Dermis blood vessel endothelial cell (primary cell): ENCODE measurements around the gene TSEN54. TPM values are rescaled to one million over a fixed set of nuclear protein-coding genes. Genes with fewer than 3 reads are reported as not detected.
"Not testable (repeated sequence)": the region's sequence is repeated elsewhere in the genome, so short reads cannot be mapped to it uniquely, and the experiment has no call there.

Source experiments
- DNase-seq: peaks from one replicate; pipeline ENCODE4 v3.0.0; 2010
- total RNA-seq: library from RNA; depleted of rRNA; stranded (reverse); fragments of >200 nt; gene quantifications from 2 replicates; pipeline ENCODE4 v1.2.3, GENCODE V29; 2014

The TSEN54 gene
- total RNA-seq, 1 donor from 2014 or later = 14.5 TPM

DNA sequence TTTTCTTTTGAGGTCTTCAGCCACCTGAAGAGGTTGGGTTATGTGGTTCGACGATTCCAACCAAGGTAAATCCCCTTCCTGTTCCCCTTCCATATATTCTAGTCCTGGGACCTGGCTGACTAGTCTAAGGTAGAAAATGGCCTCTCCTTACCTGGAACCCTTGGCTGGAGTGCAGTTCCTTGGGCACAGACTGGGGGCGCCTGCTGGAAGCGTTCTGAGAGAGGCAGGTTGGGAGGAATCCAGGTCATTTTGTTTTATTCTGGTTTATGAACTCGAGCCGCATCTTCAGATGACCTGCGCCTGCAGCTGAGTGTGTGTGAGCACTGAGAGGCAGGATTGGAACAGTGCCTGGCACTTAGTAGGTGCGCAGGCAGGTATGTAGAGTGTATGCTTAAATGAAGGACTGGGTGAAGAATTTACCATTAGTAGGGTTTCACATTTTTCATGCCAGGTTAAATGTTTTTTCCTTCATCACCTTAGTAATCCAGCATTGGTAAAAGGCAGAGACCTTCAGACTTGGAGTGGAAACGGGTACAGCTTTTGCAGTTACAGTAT, 2.7 kb downstream of the TSEN54 start:
- DNase-seq = no peak

DNA sequence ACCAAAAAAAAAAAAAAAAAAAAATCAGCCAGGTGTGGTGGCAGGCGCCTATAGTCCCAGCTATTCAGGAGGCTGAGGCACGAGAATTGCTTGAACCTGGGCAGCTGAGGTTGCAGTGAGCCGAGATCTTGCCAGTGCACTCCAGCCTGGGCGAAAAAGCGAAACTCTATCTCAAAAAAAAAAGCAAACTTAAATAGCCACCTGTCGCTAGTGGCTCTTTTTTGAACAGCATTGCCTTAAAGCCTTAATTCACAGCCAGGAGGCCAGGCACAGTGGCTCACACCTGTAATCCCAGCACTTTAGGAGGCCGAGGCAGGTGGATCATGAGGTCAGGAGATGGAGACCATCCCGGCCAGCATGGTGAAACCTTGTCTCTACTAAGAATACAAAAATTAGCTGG, 4.1 kb downstream of the TSEN54 start:
- not testable (repeated sequence) for DNase-seq

DNA sequence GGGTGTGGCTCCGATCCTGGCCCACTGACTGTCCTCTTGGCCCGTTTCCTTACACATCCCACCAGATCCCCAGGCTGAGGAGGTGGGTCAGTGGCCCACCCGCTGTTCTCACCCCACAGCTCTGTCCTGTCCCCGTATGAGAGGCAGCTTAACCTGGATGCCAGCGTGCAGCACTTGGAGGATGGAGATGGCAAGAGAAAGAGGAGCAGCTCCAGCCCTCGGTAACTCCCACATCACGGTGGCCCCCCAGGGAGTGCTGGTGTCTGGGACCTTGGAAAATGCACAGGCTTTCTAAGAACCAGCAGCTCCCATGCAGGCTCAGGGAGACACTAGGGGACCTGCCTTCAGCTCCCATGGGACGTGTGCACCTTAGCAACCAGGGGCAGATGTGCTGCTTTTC, 5.0 kb downstream of the TSEN54 start:
- DNase-seq = no peak

DNA sequence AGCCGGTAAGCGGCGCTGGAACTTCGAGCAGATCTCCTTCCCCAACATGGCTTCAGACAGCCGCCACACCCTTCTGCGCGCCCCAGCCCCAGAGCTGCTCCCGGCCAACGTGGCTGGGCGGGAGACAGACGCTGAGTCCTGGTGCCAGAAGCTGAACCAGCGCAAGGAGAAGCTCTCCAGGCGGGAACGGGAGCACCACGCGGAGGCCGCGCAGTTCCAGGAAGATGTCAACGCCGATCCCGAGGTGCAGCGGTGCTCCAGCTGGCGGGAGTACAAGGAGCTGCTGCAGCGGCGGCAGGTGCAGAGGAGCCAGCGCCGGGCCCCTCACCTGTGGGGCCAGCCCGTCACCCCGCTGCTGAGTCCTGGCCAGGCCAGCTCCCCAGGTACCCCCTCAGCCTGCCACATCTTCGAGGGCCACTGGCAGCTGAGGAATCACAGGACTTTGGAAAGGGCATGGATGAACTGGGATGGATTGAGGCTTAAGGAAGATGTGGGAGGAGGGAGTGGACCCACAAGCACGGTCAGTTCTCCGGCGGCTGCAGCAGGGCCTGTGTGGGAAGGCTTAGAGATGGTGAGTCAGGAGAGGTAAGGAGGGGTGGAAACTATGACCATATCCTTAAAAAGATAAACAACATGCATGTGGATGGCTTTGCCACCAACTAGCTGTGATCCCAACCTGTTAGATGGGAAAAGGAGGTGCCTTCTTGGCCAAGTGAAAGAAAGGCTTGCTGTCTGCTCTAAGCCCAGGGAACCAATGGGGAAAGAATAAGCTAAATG, 5.8 kb downstream of the TSEN54 start:
- DNase-seq = no peak

DNA sequence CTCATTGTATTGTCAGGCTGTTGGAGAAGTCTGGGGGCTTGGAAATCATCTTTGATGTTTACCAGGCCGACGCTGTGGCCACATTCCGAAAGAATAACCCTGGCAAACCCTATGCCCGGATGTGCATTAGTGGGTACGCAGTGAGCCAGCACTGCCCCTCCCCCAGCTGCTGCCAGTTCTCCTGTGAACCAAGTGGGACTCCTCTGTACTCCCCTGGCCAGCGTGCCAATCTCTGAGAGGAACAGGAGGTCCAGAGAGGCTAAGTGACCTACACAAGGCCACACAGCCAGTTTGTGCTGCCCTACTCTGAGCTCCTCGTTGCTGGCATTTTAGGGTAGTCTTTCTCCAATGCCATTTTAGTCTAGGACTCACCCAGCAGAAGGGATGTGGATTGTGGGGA, 7.3 kb downstream of the TSEN54 start:
- no peak for DNase-seq

DNA sequence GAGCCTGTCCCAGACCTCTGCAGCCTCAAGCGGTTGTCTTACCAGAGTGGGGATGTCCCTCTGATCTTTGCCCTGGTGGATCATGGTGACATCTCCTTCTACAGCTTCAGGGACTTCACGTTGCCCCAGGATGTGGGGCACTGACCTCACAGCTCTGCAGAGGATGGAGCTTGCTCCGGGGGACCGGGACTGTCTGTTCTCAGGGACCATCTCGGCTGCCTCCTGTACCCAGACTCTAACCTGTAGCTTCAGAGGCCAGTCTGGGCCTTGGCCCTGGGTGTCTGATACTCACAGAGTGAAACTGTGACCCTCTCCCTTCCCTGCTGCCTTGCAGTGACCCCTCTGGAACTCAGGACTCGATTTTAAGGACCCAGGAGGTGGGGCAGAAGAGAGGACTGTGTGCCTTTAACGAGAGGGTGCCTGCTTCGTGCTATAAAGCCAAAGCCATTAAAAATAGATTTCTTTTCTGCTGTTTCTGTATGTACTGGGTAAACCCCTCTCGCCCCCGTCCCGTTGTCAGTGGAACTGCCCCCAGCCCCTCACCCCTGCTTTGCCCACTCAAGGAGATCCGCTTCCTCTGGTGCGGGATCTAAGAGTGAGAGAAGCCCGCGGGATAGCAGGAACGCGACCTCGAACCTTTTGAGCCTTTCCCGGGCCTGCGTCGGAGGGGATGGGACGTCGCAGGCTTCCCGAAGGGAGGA, 8.1 kb downstream of the TSEN54 start:
- DNase-seq = no peak

DNA sequence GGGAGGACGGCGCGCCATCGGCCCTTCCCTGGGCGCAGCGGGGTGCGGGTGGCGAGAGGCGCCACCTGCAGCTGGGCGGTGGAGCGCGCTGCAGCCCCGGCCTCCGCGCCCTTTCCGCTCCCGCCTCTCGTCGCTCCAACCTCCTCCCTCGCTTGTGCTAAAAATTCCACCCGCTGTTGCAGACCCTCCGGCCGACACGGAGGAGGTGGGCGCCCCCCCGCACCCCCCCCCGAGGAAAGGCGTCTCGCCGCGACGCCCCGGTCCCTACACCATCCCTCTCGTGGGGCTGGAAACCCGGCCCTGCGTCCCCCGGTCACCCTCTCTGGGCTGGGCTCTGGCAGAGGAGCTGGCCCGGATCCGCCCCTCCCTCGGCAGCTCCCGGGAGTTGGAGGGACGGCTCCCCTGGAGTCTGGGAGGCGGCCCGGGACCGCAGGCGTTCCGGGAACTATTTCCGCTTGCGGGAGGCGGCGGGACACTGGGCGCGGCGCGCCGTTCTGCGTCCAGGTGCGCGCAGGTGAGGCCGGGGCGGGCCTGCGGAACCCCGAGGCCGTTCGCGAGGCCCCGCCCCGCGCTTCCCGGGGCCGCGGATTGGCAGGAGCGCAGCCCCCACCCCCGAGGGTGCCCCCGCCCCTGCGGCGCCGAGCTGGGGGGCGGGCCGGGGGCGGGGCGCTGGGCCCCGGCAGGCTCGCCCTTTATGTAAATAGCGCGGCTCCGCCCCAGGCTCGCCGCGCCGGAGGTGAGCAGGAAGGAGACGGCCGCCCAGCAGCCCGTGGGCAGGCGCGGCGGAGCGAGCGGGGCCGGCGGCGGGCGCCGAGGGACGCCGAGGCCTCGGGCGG, 8.9 kb downstream of the TSEN54 start, which contains the start of gene LLGL2:
LLGL2 (plus strand) TSS at position 728 of the 836 bp plus-strand sequence. CDS start 17,730 bp downstream, outside the sequence.
- DNase-seq = peak; percentile 50

DNA sequence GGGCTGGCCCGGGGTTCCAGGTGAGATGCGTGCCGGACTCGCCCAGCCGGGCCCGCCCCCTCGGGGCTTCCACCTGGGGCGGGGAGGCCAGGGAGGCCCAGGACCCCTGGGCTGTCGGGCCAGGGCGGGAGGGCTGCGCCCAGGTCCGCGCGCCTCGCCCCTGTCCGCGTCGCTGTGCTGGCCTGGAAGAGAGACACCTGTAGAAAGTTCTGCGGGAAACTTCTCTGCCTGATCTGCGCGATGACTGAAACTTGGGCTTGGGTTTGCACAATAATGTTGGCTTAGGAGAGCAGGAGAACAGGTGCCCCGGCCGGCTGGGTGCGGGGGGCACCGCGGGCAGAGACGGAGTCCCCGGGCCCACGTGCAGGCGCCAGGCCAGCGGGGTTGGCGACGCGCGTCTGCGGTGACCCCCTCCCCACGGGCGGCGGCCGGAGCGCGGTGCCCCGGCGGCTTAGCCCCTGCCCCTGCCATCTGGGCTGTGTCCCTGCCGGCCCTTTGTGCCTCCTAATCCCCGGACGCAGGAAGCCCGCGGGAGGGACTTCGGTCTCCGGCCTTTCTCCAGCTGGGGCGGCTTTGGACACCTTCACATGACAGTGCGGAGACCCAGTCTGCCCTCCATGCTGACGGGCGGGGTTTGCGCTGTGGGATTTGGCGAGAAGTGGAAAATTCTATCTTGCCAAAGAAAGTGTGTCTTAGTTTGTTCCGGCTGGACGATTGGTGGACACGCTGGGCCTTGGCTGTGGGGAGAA, 9.7 kb downstream of the TSEN54 start:
- DNase-seq = no peak

DNA sequence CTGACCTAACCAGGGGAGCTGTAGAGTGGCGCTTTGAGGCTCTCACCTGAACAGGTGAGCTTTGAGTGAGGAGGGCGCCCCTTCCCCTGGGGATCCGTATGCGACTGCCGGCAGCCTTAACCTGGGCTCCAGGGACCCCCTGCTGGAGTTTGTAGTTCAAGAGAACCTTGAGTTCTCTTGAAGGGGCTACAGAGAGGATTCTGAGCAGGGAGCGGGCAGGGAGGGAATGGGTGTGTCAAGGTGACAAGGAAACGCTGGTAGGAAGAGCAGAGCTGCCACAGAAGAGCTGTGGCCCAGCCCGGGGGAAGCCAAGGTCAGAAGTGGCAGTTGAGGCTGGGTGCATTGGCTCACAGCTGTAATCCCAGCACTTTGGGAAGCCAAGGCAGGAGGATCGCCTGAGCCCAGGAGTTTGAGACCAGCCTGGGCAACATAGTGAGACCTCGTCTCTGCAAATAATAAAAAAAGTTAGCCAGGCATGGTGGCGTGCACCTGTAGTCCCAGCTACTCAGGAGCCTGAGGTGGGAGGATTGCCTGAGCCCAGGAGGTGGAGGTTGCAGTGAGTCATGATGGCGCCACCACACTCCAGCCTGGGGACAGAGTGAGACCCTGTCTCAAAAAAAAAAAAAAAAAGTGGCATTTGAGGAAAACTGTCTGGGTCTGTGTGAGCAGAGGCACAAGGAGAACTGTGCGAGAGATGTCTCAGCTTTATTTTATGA, 10.4 kb downstream of the TSEN54 start:
- DNase-seq = no peak

DNA sequence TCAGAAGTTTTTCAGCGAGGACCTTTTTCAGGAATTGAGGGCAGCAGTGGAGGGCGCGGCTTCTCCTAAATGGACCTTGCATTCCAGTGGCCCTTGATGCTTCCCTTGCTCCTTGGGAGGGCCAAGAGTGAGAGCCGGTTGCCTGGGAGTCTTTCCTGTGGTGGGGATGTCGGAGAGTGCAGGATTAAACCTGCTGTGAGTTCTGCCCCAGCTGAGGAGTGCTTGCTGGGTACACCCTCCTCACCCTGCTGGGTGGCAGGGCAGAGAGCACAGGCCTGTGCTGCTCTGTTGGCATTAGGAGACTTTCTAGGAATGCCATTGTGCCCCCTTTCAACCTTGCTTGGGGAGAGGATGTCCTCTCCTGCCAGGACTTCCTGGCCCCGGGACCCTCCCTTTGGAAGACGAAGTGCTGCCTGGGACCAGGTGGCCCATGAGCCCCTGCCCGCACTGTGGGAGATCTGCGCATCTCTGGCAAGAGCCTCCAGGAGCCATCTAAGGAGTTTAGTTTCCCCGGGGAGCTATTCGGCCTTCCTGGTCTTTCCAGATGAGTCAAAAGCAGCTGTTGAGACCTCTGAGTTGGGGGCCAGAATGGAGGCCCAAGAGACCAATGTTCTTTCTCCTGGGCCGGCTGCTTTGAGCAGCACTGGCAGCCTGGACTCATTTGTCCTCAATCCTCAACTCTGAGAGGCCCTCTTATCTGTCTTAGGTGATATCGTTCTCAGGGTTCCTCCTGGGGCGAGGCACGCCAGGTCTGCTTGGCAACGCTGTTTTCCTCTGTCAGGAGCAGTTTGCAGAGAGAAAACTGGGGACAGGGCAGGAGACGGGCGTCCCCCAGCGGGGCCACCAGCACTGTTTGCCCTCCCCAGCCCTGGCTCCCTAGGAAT, 14.8 kb downstream of the TSEN54 start:
- no peak for DNase-seq

DNA sequence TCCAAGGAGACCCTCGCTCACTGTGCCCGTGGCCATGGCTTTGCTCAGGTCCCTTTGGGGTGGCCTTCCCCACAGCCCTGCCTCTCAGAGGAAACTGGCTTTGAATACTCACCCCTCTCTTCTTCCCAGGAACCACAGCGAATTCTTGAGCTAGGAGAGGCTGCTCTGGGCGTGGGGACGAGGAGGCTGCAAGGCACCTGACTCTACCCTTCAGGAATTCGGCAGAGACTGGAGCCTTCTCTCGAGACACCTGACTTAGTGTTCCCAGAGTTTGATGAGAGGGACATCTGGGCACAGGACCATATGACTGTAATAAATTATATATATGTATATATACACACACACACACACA, 15.4 kb downstream of the TSEN54 start:
- DNase-seq = no peak

DNA sequence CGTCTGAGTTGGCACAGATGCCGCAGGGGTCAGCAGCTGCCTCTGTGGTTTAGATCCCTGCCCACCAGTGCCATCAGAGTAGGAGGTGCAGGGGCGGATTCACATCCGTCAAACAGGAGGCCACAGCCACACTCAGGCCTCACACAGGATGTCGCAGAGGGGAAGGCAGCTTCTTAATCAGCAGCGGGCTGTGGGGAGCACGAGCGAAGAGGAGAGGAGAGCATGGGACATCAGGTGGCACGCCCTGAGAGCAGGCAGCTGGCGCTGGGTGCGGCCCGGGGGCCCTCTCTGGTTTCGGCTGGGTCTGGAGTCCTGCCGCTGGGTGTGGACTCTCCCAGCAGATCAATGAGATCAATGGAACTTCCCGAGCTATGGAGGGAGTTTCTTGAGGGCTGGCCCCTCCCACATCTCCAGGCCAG, 18.8 kb downstream of the TSEN54 start:
- no peak for DNase-seq

DNA sequence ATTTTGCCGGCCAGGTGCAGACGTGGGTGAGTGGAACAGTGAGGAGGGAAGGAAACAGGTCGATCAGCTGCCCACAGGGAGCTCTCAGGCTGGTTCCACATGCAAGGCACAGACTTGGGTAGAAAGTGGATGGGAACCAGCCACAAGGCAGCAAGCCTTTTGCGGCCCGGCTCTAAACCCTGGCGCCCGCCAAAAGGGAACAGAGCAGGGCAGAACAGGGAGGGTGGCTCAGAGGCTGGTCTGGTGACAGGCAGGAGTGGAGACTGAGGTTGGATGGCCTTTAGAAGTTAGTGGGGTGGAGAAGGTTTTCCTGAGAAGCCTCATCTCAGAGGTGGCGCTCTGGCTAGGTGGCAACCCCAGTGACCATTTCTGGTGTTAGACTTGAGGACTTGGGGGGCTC, 19.5 kb downstream of the TSEN54 start:
- DNase-seq = no peak

DNA sequence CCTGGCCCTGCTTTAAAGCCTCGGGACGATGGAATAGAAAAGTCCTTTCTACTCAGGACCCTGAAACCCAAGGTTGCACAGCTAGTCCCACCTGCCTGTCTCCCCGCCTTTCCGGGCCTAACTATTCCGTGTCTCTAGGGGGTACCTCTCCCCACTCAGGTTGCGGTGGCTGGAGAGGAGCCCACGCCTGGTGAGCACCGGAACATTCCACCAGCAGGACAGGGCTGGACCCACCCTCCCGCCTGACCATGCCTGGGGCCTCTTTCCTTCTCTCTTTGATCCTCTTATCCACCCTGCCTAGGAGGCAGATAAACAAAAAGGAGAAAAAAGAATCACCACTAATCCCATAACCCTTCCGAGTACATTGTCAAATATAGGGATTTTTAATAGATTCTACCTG, 20.0 kb downstream of the TSEN54 start:
- DNase-seq = no peak

DNA sequence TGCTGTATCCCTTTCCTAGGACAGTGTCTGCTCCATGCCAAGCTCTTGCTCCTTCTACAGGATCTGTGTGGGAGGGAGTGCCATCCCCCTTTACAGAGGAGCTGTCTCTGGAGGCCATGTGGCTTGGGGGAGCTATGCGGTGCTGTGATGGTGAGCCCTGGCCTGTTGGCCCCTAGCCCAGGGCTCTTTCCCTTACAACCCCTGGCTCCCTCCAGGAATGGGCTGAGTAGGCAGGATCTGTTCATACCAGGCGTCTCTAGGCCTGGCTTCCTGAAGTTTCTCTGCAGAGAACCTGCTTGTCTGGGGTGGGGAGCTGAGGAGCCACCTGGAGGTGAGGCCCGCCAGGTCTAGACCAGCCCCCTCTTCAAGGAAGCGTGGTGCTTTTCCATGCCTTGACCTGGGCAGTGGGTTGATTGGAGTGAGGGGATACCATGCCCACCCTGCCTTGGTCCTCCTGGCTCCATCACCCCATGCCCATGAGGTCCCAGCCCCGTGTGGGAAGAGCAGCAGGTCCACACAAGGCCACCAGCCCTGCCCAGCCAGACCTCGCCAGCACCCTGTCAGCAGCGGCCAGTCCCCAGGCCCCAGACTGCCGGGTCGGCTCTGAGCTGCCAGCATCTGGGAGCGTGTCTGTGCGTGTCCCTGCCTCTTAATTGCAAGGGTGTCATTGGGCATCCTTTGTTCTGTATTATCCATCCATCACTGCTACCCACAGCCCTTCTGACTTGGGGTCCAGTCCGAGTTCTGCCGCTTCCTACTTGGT, 23.8 kb downstream of the TSEN54 start:
- DNase-seq = no peak

DNA sequence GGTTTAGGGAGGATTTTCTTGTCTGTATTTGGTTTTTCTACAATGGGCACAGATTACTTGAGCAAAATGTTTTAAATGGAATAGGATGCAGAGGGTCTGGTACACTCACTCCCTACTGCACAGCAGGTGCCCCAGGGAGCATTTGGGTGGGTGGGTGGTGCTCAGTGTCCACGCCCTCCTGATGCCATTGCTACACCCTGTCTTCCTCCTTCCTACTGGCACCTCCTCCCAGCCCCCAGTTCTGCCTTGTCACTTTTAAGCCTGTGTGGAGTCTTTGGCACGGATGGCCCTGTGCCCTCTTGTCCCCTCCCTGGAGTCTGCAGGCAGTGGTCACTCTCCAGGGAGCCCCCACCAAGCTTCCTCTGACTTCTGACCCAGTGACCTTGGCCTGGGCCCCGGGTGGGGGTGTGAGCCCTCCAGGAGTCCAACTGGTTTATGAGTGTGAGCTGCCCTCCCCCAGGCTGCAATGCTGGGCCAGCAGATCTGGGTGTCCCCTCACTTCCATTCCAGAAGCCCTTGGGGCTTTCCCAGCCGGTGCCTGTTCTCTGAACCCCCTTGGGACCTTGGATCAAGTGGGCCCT, 24.7 kb downstream of the TSEN54 start:
- no peak for DNase-seq

DNA sequence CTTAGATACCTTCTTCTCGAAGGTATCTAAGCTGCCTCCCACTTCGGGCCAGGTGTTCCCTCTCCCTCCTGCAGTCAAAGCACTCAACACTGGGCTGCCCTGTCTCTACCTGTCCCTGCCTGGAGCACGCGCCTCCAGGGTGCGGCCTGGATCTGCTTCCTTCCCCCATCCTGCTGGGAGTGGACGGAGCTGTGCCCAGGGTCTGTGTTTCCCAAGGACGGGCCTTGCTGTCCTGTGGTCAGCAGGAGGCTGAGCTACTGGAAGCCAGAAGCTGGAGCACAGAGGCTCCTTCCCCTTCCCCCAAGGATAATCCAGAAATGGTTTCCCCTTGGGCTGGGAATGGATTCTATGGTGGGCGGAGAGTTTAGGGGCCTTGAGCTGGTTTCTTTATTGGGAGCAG, 25.9 kb downstream of the TSEN54 start:
- DNase-seq = no peak

DNA sequence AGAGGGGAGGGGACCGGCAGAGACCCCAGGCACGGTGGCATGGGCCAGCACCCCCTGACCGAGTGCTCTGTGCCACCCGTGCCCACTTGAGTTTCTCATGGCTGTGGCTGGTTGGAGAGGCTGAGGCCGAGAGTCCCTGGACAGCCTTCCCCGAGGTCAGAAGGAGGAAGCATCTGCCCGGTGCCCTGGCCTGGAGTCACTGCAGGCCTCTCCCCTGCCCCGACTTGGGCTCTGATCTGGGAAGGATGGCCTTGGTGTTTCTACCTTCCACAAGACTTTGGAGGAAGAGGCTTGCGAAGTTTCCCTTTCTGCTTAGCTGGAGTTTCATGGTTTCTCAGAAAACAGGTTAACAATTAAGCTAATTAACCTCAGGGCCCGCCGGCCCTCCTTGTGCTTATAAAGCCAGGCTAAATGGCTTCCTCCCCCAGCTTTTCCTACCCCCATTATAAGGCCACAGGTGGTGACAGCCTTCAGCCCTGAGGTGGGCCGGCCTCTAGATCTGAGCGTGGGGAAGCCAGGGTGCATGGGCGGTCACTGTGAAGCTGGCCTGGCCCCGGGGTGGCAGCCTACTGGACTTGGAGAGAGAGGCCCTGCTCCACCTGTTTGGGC, 26.5 kb downstream of the TSEN54 start:
- DNase-seq = no peak

DNA sequence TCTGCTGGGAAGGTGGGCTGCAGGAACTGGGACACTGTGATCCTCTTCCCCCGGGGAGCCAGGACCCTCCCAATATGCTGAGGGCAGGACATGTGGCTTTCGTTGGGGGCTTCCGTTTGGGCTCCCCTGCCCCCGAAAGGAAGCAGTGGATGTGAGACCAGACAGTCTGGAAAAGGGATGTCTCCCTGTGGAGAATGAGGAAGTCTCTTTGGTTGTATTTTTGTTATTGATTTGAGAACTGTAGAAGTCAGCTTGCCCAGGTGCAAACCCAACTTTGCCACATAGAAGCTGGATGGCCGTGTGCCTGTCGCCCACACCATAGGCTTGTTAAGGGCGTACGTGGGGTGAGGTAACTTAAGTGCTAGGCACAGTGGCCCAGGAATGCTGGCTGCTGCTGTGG, 27.9 kb downstream of the TSEN54 start:
- DNase-seq = no peak
